Neural crest cell (in vitro differentiated cells): Measurements from ENCODE around the gene ALK. TPM values are rescaled to one million over a fixed set of nuclear protein-coding genes. Genes with fewer than 3 reads are reported as not detected.

ENCODE experiments used
- DNase-seq: peaks from one replicate; pipeline ENCODE4 v3.0.0; 2021; ENCODE audit warnings: low read depth, mixed read lengths, low spot score
- H3K27ac Mint-ChIP-seq: one replicate; pipeline ENCODE4 v1.8.0; 2021; ENCODE audit warnings: mild to moderate bottlenecking, mixed read lengths; ENCODE audit not compliant: unreplicated experiment
- H3K27me3 Mint-ChIP-seq: 2 replicates; pipeline ENCODE4 v1.8.0; 2021; ENCODE audit warnings: low read depth, mild to moderate bottlenecking, mixed read lengths
- H3K36me3 Mint-ChIP-seq: 2 replicates; pipeline ENCODE4 v1.8.0; 2021; ENCODE audit warnings: low read depth, mild to moderate bottlenecking, mixed read lengths
- H3K4me1 Mint-ChIP-seq: 2 replicates; pipeline ENCODE4 v1.8.0; 2021; ENCODE audit warnings: mixed read lengths
- H3K4me3 Mint-ChIP-seq: one replicate; pipeline ENCODE4 v1.8.0; 2021; ENCODE audit warnings: mild to moderate bottlenecking, mixed read lengths
- H3K9me3 Mint-ChIP-seq: 2 replicates; pipeline ENCODE4 v1.8.0; 2021; ENCODE audit warnings: mixed read lengths
- CTCF ChIP-seq: fragments of 200-600 bp; sonication (generic); conservative IDR thresholded peaks from 2 replicates; pipeline ENCODE4 v1.5.0; 2021; ENCODE audit warnings: antibody characterized with exemption, mild to moderate bottlenecking
- total RNA-seq: library from RNA; stranded (reverse); gene quantifications from 2 replicates; pipeline ENCODE4 v1.2.1, GENCODE V29; 2021

The ALK gene
- total RNA-seq, 1 donor from 2014 or later = 2.0 TPM

- Mint-ChIP-seq H3K27me3 (peaks cover 6% of the 10 kb centered on the region), H3K36me3 (no peaks in the 10 kb centered on the region), H3K4me1 (peaks cover 76% of the 10 kb centered on the region), H3K9me3 (peaks cover 5% of the 10 kb centered on the region), H3K27ac (no peak overlapping the region), H3K4me3 (no peak overlapping the region)
- TF ChIP-seq CTCF = no peak
- DNase-seq = no peak
Measured at GRCh38 chr2:29724282-29724681, 197.1 kb downstream of the ALK start.

- H3K4me3 Mint-ChIP-seq = no peak overlapping the region
- H3K27me3 Mint-ChIP-seq = peaks cover 6% of the 10 kb centered on the region
- H3K27ac Mint-ChIP-seq = peak overlapping the region; percentile 3
- H3K9me3 Mint-ChIP-seq = peaks cover 5% of the 10 kb centered on the region
- no peak for DNase-seq
- H3K36me3 Mint-ChIP-seq = no peaks in the 10 kb centered on the region
- no peak for TF ChIP-seq CTCF
- H3K4me1 Mint-ChIP-seq = peaks cover 78% of the 10 kb centered on the region
Measured at GRCh38 chr2:29723255-29724001, 198.0 kb downstream of the ALK start.

- no peaks in the 10 kb centered on the region for H3K36me3 Mint-ChIP-seq
- DNase-seq = peak; percentile 69
- no peak for TF ChIP-seq CTCF
- H3K27ac Mint-ChIP-seq = no peak overlapping the region
- H3K4me1 Mint-ChIP-seq = peaks cover 68% of the 10 kb centered on the region
- H3K9me3 Mint-ChIP-seq = peaks cover 5% of the 10 kb centered on the region
- peaks cover 6% of the 10 kb centered on the region for H3K27me3 Mint-ChIP-seq
- H3K4me3 Mint-ChIP-seq = peak overlapping the region; percentile 43
Measured at GRCh38 chr2:29719639-29720038, 201.7 kb downstream of the ALK start.

- peak overlapping the region; percentile 67 for H3K27ac Mint-ChIP-seq
- no peak for DNase-seq
Measured at GRCh38 chr2:29718076-29718686, 203.2 kb downstream of the ALK start.

GRCh38 chr2:29715655-29716054 is 205.7 kb downstream of the ALK start:
- Mint-ChIP-seq H3K27ac (no peak overlapping the region), H3K4me3 (no peak overlapping the region), H3K4me1 (peaks cover 57% of the 10 kb centered on the region), H3K36me3 (no peaks in the 10 kb centered on the region), H3K9me3 (no peaks in the 10 kb centered on the region), H3K27me3 (no peaks in the 10 kb centered on the region)
- DNase-seq = no peak
- TF ChIP-seq CTCF = no peak

More at GRCh38 chr2:29718076-29718686, 203.2 kb downstream of the ALK start:
- TF ChIP-seq CTCF = no peak
- peaks cover 63% of the 10 kb centered on the region for H3K4me1 Mint-ChIP-seq
- peak overlapping the region; percentile 70 for H3K4me3 Mint-ChIP-seq
- peaks cover 6% of the 10 kb centered on the region for H3K27me3 Mint-ChIP-seq
- H3K36me3 Mint-ChIP-seq = no peaks in the 10 kb centered on the region
- peaks cover 5% of the 10 kb centered on the region for H3K9me3 Mint-ChIP-seq
